ENCODE data around the gene RICTOR. TPM values are rescaled to one million over a fixed set of nuclear protein-coding genes. Genes with fewer than 3 reads are reported as not detected.
A peak's percentile ranks its signal among the peaks of the same experiment; 100 is the strongest.

Gene RICTOR
- total RNA-seq, 1 experiment from 2014 or later = 22.4 TPM

GRCh38 chr5:38888041-38888440 lies 186.2 kb downstream of the RICTOR start:
- Mint-ChIP-seq H3K4me1 (peaks cover 11% of the 10 kb centered on the region), H3K27me3 (ENCODE audit: low read depth) (no peaks in the 10 kb centered on the region; the same call in 1 of the 2 replicates), H3K36me3 (no peaks in the 10 kb centered on the region), H3K9me3 (peaks cover 12% of the 10 kb centered on the region), H3K27ac (peak overlapping the region; percentile 51; the same call in 1 of the 2 replicates), H3K4me3 (no peak overlapping the region)
- CTCF ChIA-PET = interaction anchor here (1.0 kb wide), 1 partner anchor 34 kb away, joined by 3 read pairs; no protein-coding TSS in a partner anchor
- POLR2A ChIA-PET = interaction anchor here (0.6 kb wide), 1 partner anchor 72 kb away, joined by 3 read pairs; no protein-coding TSS in a partner anchor
- TF ChIP-seq MAX (CRISPR knock-in tag; IDR thresholded peaks at IDR 0.05) (peak; percentile 58; the same call in 1 of the 2 replicates), USF2 (CRISPR knock-in tag; IDR thresholded peaks at IDR 0.05) (peak; percentile 23; the same call in 1 of the 2 replicates), PRDM15 (CRISPR knock-in tag; IDR thresholded peaks at IDR 0.05) (no peak), ZBTB21 (CRISPR knock-in tag; IDR thresholded peaks at IDR 0.05; ENCODE audit: borderline replicate concordance) (no peak)
- DNase-seq (ENCODE audit: low spot score) = peak; percentile 55
- peak; percentile 95 for ATAC-seq

Other genes with a start within 250 kb of the RICTOR start
- 2.3 to 3.1 TPM (median 2.5 TPM) in 3 replicates for gene OSMR, start 228.4 kb downstream of the RICTOR start, total RNA-seq (2021)
- gene FYB1, start 145.2 kb upstream of the RICTOR start, total RNA-seq (2021) = 0.27 to 0.71 TPM (median 0.52 TPM) in 3 replicates